Keratinocyte (primary cell): Measurements from ENCODE around the gene CGB5. TPM values are rescaled to one million over a fixed set of nuclear protein-coding genes. Genes with fewer than 3 reads are reported as not detected.
"Not testable (repeated sequence)": the region's sequence is repeated elsewhere in the genome, so short reads cannot be mapped to it uniquely, and the experiment has no call there.

ENCODE experiments used
- DNase-seq: peaks from one replicate; pipeline ENCODE4 v3.0.0-alpha.2; 2011; ENCODE audit warnings: low read depth, missing footprints, low spot score
- FAIRE-seq: peaks from 2 replicates; lab custom pipeline; 2011; peaks lifted over from hg19 to GRCh38; lab: Jason Lieb, UNC
- H2AFZ ChIP-seq: 2 replicates; pipeline ENCODE4 v1.6.0; 2012; ENCODE audit warnings: low read length, control low read depth, inconsistent platforms; ENCODE audit not compliant: control insufficient read depth
- H3K27ac ChIP-seq: 2 replicates; pipeline ENCODE4 v1.5.1; 2011; ENCODE audit warnings: low read length; ENCODE audit not compliant: control insufficient read depth, insufficient read depth
- H3K27me3 ChIP-seq: 3 replicates; pipeline ENCODE4 v1.6.0; 2011; ENCODE audit warnings: low read length; ENCODE audit not compliant: control insufficient read depth, insufficient read depth; ENCODE audit errors: extremely low read depth
- H3K36me3 ChIP-seq, 2 experiments: 2 replicates in 1 of 2; 3 replicates in 1 of 2; pipeline ENCODE4 v1.5.1; 2011; ENCODE audit warnings: low read length in 2 of 2, mild to moderate bottlenecking in 1 of 2; ENCODE audit not compliant: control insufficient read depth in 2 of 2, insufficient read depth in 2 of 2; ENCODE audit errors: extremely low read depth in 1 of 2
- H3K4me1 ChIP-seq: 3 replicates; pipeline ENCODE4 v1.5.1; 2011; ENCODE audit warnings: low read length; ENCODE audit not compliant: control insufficient read depth, insufficient read depth; ENCODE audit errors: extremely low read depth
- H3K4me2 ChIP-seq: 3 replicates; pipeline ENCODE4 v1.6.0; 2011; ENCODE audit warnings: low read depth, low read length; ENCODE audit not compliant: control insufficient read depth, insufficient read depth; ENCODE audit errors: extremely low read depth
- H3K4me3 ChIP-seq, 3 experiments: fragments of 200-600 bp in 1 of 3; sonication (generic) in 1 of 3; 2 replicates in 2 of 3; 3 replicates in 1 of 3; pipeline ENCODE4 v1.5.1; 2011 to 2016; ENCODE audit warnings: low read length in 3 of 3, mild to moderate bottlenecking in 3 of 3, control low read depth in 2 of 3, inconsistent platforms in 1 of 3, low read depth in 1 of 3, mixed read lengths in 1 of 3, mixed run types in 1 of 3, moderate library complexity in 1 of 3; ENCODE audit not compliant: control insufficient read depth in 2 of 3, insufficient read depth in 2 of 3; ENCODE audit errors: extremely low read depth in 1 of 3
- H3K79me2 ChIP-seq: 2 replicates; pipeline ENCODE4 v1.6.0; 2012; ENCODE audit warnings: low read length; ENCODE audit not compliant: control insufficient read depth, insufficient read depth
- H3K9ac ChIP-seq: 3 replicates; pipeline ENCODE4 v1.6.0; 2011; ENCODE audit warnings: low read length; ENCODE audit not compliant: control insufficient read depth, insufficient read depth; ENCODE audit errors: extremely low read depth
- H3K9me1 ChIP-seq: 3 replicates; pipeline ENCODE4 v1.6.0; 2011; ENCODE audit warnings: low read length; ENCODE audit not compliant: control insufficient read depth, insufficient read depth; ENCODE audit errors: extremely low read depth
- H3K9me3 ChIP-seq: 2 replicates; pipeline ENCODE4 v1.5.1; 2012; ENCODE audit warnings: low read depth, low read length; ENCODE audit not compliant: control insufficient read depth
- H4K20me1 ChIP-seq: 3 replicates; pipeline ENCODE4 v1.6.0; 2011; ENCODE audit warnings: low read length; ENCODE audit not compliant: control insufficient read depth, insufficient read depth; ENCODE audit errors: extremely low read depth
- CTCF ChIP-seq, 3 experiments: IDR thresholded peaks in 1 of 3; conservative IDR thresholded peaks in 1 of 3; optimal IDR thresholded peaks in 1 of 3; 2 replicates in 2 of 3; 3 replicates in 1 of 3; pipeline versions ENCODE3 to v1.5.1; 2011; ENCODE audit warnings: low read length in 3 of 3, mild to moderate bottlenecking in 3 of 3, moderate library complexity in 2 of 3, control low read depth in 1 of 3, inconsistent platforms in 1 of 3; ENCODE audit not compliant: insufficient read depth in 2 of 3; ENCODE audit errors: extremely low read depth in 1 of 3
- EZH2 ChIP-seq: IDR thresholded peaks from one replicate; pipeline ENCODE4 v1.6.1; 2012; ENCODE audit warnings: inconsistent platforms, mild to moderate bottlenecking, low read length, moderate library complexity
- dilution Hi-C: fragments of 300-500 bp; cut with MboI; formaldehyde crosslinking; loops from one replicate; pipeline ENCODE4 v1.7.0; 2020; ENCODE audit warnings: low sequenced_read_pairs; ENCODE audit not compliant: extremely low pct_ligation_motif_present
- polyA plus RNA-seq, 5 experiments: library from polyadenylated mRNA; depleted of rRNA in 3 of 5; stranded (reverse) in 3 of 5; stranded (forward) in 1 of 5; unstranded in 1 of 5; fragments of >200 nt; gene quantifications; 1 replicate in 1 of 5; 2 replicates in 3 of 5; 3 replicates in 1 of 5; pipeline versions ENCODE4 v1.2.1 to v1.2.3, GENCODE V29; 2011 to 2012; ENCODE audit warnings: missing spikeins in 2 of 5, low read depth in 1 of 5, low replicate concordance in 1 of 5

Gene CGB5
- polyA plus RNA-seq, 1 donor (not counting 4 experiments of a cell fraction or from before 2014, with no cell fraction given), result 0.21 TPM

DNA sequence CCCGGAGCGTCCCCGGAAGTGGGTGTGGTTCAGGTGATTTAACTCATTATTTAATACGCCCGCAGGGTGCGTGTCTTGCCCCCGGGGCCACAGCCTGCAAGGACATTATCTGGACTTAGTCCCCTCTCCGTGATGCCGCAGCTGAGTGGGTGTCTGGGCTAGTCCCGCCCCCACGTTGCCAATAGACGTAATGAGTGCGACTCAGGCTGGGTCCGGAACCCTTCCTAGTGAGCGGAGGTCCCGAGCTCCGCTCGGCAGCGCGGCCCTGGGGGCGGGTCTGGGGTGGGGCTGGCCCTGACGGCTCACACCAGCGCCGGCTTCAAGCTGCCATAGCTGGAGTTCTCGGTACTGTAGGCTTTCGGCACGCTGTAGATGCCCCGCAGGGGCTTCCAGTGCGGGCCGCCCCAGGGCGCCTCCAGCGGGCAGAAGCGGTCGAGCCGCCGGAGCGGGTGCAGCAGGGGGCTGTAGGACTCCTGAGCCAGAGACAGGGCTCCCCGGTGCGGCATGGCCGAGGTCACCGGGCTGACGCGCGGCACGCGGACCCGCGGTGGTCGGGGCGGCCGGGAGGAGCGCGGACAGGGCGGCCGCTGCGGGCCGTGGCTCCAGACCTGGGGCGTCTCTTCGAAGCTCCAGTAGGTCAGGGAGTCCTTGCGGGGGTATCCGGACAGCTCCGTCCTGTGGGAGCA is 25.8 kb upstream of the CGB5 start:
- no peak overlapping the region for H3K27ac ChIP-seq
- no peaks in the 10 kb centered on the region for H3K9me1 ChIP-seq
- peaks cover 0 to 10% of the 10 kb centered on the region in 2 experiments for H3K36me3 ChIP-seq
- peaks cover 18% of the 10 kb centered on the region for H3K4me1 ChIP-seq
- H3K9me3 ChIP-seq, result no peaks in the 10 kb centered on the region
- dilution Hi-C loops, result no loop called here
- no peaks in the 10 kb centered on the region for H3K79me2 ChIP-seq
- no peaks in the 10 kb centered on the region for H4K20me1 ChIP-seq
- H3K4me3 ChIP-seq, result peak overlapping the region; percentile 14 to 56 (median 35)
- no peak for DNase-seq
- TF ChIP-seq EZH2 (no peak), CTCF (optimal IDR thresholded peaks at IDR 0.05 in 1 of 3, IDR thresholded peaks at IDR 0.05 in 1 of 3, conservative IDR thresholded peaks at IDR 0.05 in 1 of 3; ENCODE audit: extremely low read depth in 1 of 3, insufficient read depth in 2 of 3, low read length in 3 of 3) (peak; percentile 29 to 49 (median 39))
- no peak overlapping the region for H2AFZ ChIP-seq
- peaks cover 11% of the 10 kb centered on the region for H3K27me3 ChIP-seq
- peak overlapping the region; percentile 81 for H3K4me2 ChIP-seq
- no peak for FAIRE-seq
- H3K9ac ChIP-seq, result peak overlapping the region; percentile 22

- FAIRE-seq, result peak; percentile 61
- H3K9me3 ChIP-seq, DNase-seq, H3K79me2 ChIP-seq, H4K20me1 ChIP-seq, H2AFZ ChIP-seq, H3K27ac ChIP-seq, dilution Hi-C loops, H3K9me1 ChIP-seq, H3K36me3 ChIP-seq: not testable (repeated sequence)
- peak overlapping the region; percentile 81 for H3K4me2 ChIP-seq
- peaks cover 11% of the 10 kb centered on the region for H3K27me3 ChIP-seq
- H3K4me3 ChIP-seq, result peak overlapping the region; percentile 34 to 56 (median 40)
- H3K4me1 ChIP-seq, result peaks cover 18% of the 10 kb centered on the region
- peak overlapping the region; percentile 22 for H3K9ac ChIP-seq
Observed at GRCh38 chr19:49018388-49019241, 25.0 kb upstream of the CGB5 start.
